ENCODE data around the gene TNNC2.

The TNNC2 gene

DNA sequence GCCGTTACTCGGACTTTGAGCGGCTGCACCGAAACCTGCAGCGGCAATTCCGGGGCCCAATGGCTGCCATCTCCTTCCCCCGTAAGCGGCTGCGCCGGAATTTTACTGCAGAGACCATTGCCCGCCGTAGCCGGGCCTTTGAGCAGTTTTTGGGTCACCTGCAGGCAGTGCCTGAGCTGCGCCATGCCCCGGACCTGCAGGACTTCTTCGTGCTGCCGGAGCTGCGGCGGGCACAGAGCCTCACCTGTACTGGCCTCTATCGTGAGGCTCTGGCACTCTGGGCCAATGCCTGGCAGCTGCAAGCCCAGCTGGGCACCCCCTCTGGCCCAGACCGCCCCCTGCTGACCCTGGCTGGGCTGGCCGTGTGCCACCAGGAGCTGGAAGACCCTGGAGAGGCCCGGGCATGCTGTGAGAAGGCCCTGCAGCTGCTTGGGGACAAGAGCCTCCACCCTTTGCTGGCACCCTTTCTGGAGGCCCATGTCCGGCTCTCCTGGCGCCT lies 13.6 kb upstream of the TNNC2 start:
- no peak for DNase-seq (ENCODE audit: low read depth in 1 of 2, low spot score in 1 of 2)
- Histone ChIP-seq H3K27ac (replicated peaks) (no peak overlapping the region), H3K27me3 (ENCODE audit: insufficient read depth, poor library complexity, severe bottlenecking) (no peaks in the 10 kb centered on the region), H3K4me3 (replicated peaks; ENCODE audit: insufficient read depth, low read length) (no peak overlapping the region)
- TF ChIP-seq GABPA (IDR thresholded peaks at IDR 0.05; ENCODE audit: low read depth) (no peak), SPI1 (IDR thresholded peaks at IDR 0.05; ENCODE audit: borderline replicate concordance, low read depth) (no peak), POLR2AphosphoS5 (IDR thresholded peaks at IDR 0.05; ENCODE audit: low read depth) (no peak)
- TF ChIP-seq, protein P1, sequence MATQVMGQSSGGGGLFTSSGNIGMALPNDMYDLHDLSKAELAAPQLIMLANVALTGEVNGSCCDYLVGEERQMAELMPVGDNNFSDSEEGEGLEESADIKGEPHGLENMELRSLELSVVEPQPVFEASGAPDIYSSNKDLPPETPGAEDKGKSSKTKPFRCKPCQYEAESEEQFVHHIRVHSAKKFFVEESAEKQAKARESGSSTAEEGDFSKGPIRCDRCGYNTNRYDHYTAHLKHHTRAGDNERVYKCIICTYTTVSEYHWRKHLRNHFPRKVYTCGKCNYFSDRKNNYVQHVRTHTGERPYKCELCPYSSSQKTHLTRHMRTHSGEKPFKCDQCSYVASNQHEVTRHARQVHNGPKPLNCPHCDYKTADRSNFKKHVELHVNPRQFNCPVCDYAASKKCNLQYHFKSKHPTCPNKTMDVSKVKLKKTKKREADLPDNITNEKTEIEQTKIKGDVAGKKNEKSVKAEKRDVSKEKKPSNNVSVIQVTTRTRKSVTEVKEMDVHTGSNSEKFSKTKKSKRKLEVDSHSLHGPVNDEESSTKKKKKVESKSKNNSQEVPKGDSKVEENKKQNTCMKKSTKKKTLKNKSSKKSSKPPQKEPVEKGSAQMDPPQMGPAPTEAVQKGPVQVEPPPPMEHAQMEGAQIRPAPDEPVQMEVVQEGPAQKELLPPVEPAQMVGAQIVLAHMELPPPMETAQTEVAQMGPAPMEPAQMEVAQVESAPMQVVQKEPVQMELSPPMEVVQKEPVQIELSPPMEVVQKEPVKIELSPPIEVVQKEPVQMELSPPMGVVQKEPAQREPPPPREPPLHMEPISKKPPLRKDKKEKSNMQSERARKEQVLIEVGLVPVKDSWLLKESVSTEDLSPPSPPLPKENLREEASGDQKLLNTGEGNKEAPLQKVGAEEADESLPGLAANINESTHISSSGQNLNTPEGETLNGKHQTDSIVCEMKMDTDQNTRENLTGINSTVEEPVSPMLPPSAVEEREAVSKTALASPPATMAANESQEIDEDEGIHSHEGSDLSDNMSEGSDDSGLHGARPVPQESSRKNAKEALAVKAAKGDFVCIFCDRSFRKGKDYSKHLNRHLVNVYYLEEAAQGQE (IDR thresholded peaks at IDR 0.05; ENCODE audit: insufficient replicate concordance, low read depth) = no peak
- TF ChIP-seq, protein P2, sequence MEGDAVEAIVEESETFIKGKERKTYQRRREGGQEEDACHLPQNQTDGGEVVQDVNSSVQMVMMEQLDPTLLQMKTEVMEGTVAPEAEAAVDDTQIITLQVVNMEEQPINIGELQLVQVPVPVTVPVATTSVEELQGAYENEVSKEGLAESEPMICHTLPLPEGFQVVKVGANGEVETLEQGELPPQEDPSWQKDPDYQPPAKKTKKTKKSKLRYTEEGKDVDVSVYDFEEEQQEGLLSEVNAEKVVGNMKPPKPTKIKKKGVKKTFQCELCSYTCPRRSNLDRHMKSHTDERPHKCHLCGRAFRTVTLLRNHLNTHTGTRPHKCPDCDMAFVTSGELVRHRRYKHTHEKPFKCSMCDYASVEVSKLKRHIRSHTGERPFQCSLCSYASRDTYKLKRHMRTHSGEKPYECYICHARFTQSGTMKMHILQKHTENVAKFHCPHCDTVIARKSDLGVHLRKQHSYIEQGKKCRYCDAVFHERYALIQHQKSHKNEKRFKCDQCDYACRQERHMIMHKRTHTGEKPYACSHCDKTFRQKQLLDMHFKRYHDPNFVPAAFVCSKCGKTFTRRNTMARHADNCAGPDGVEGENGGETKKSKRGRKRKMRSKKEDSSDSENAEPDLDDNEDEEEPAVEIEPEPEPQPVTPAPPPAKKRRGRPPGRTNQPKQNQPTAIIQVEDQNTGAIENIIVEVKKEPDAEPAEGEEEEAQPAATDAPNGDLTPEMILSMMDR (IDR thresholded peaks at IDR 0.05; ENCODE audit: insufficient read depth, low read length) = no peak

DNA sequence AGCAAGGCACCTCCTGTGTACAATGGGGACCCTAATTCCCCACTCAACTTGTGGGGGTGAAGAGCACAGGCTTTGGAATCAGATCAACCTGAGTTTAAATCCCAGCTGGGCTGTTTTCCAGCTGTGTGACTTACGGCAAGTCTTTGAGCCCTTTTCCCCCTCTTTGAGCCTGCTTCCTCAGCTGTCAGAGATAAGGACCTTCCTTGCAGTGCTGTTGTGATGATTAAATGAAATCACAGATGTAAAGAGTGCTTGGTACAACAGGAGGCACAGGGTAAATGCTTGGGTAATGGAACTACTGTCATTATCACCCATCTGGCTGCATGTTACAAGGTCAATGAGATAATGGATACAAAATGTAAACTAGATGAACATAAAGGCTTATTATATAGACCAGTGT lies 9.7 kb upstream of the TNNC2 start:
- DNase-seq (ENCODE audit: low read depth in 1 of 2, low spot score in 1 of 2) = no peak
- Histone ChIP-seq H3K27me3 (ENCODE audit: insufficient read depth, poor library complexity, severe bottlenecking) (no peaks in the 10 kb centered on the region), H3K27ac (replicated peaks) (no peak overlapping the region), H3K4me3 (replicated peaks; ENCODE audit: insufficient read depth, low read length) (no peak overlapping the region)
- TF ChIP-seq POLR2AphosphoS5 (IDR thresholded peaks at IDR 0.05; ENCODE audit: low read depth) (no peak), GABPA (IDR thresholded peaks at IDR 0.05; ENCODE audit: low read depth) (no peak), SPI1 (IDR thresholded peaks at IDR 0.05; ENCODE audit: borderline replicate concordance, low read depth) (no peak)
- TF ChIP-seq, protein P1 (IDR thresholded peaks at IDR 0.05; ENCODE audit: insufficient replicate concordance, low read depth) = no peak
- TF ChIP-seq, protein P2 (IDR thresholded peaks at IDR 0.05; ENCODE audit: insufficient read depth, low read length) = no peak

DNA sequence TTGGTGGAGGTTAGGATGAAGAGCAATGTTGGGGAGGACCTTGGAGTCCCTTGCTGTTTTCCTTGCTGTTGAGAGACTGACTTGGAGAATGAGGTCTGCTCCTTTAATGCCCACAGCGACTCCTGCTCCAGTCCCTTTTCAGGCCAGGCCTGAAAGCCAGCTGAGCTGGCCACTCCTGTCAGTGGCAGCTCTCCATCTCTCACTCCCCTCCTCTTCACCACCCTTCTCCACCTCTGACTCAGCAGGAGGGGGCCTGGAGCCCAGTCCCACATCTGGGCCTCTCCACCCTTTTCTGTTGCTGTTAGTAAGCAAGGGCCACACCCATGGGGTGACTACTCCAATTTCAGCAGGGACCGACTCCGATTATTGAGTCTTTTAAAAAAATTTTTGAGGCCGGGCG lies 8.7 kb upstream of the TNNC2 start:
- no peak overlapping the region for H3K4me3 ChIP-seq (replicated peaks; ENCODE audit: insufficient read depth, low read length)
- no peak for DNase-seq (ENCODE audit: low read depth in 1 of 2, low spot score in 1 of 2)
- TF ChIP-seq, protein P1 (IDR thresholded peaks at IDR 0.05; ENCODE audit: insufficient replicate concordance, low read depth) = no peak
- no peak for TF ChIP-seq POLR2AphosphoS5 (IDR thresholded peaks at IDR 0.05; ENCODE audit: low read depth)
- no peak for TF ChIP-seq SPI1 (IDR thresholded peaks at IDR 0.05; ENCODE audit: borderline replicate concordance, low read depth)
- no peak for TF ChIP-seq GABPA (IDR thresholded peaks at IDR 0.05; ENCODE audit: low read depth)
- TF ChIP-seq, protein P2 (IDR thresholded peaks at IDR 0.05; ENCODE audit: insufficient read depth, low read length) = no peak
- no peak overlapping the region; the same call in 1 of the 2 replicates for H3K27ac ChIP-seq (replicated peaks)
- H3K27me3 ChIP-seq (ENCODE audit: insufficient read depth, poor library complexity, severe bottlenecking) = no peaks in the 10 kb centered on the region

All from HL-60 (cell line).